HT-29 (cell line): ENCODE measurements around the gene GNL3L. TPM values are rescaled to one million over a fixed set of nuclear protein-coding genes. Genes with fewer than 3 reads are reported as not detected.
"Not testable (repeated sequence)": the region's sequence is repeated elsewhere in the genome, so short reads cannot be mapped to it uniquely, and the experiment has no call there.

ENCODE experiments used
- DNase-seq: peaks from one replicate; pipeline ENCODE4 v3.0.0-alpha.2; 2015; ENCODE audit warnings: low spot score
- total RNA-seq: library from RNA; depleted of rRNA; stranded (reverse); fragments of >200 nt; shearing (Covaris generic); gene quantifications from 2 replicates; pipeline ENCODE4 v1.2.3, GENCODE V29; 2014; rRNA removed

The GNL3L gene
- total RNA-seq, 1 experiment from 2014 or later: 38.6 TPM

GRCh38 chrX:54555006-54555405 is 25.0 kb downstream of the GNL3L start:
- not testable (repeated sequence) for DNase-seq

GRCh38 chrX:54560411-54560810 is 30.4 kb downstream of the GNL3L start:
- no peak for DNase-seq

GRCh38 chrX:54561622-54562021 is 31.6 kb downstream of the GNL3L start:
- no peak for DNase-seq

GRCh38 chrX:54564936-54565335 is 34.9 kb downstream of the GNL3L start:
- DNase-seq: no peak

- DNase-seq: no peak
Observed at GRCh38 chrX:54570332-54570731, 40.3 kb downstream of the GNL3L start.

- DNase-seq: not testable (repeated sequence)
Observed at GRCh38 chrX:54572641-54573040, 42.6 kb downstream of the GNL3L start.

GRCh38 chrX:54597728-54598127 is 67.7 kb downstream of the GNL3L start:
- no peak for DNase-seq

- no peak for DNase-seq
Observed at GRCh38 chrX:54602563-54602962, 72.5 kb downstream of the GNL3L start.

Other genes with a start within 250 kb of the GNL3L start
- not detected in 2 replicates for gene WNK3, start 172.2 kb upstream of the GNL3L start, total RNA-seq
- 25.4 and 28.7 TPM in 2 replicates for gene TSR2, start 89.8 kb upstream of the GNL3L start, total RNA-seq
- 0.13 and 0.18 TPM in 2 replicates for gene FGD1, start 34.0 kb upstream of the GNL3L start, total RNA-seq